A549 treated with Mapracorat at 1 μM for 4 hours (cell line): ENCODE data around the gene POLR2E. TPM values are rescaled to one million over a fixed set of nuclear protein-coding genes. Genes with fewer than 3 reads are reported as not detected.

Source experiments
- total RNA-seq: library from RNA; stranded (reverse); fragments of 200-300 nt; extraction: Qiagen RNA extraction; gene quantifications from 5 replicates; pipeline ENCODE4 v1.2.3, GENCODE V29; 2022

Gene POLR2E
- 206 to 247 TPM (median 231 TPM) in 5 replicates for total RNA-seq

DNA sequence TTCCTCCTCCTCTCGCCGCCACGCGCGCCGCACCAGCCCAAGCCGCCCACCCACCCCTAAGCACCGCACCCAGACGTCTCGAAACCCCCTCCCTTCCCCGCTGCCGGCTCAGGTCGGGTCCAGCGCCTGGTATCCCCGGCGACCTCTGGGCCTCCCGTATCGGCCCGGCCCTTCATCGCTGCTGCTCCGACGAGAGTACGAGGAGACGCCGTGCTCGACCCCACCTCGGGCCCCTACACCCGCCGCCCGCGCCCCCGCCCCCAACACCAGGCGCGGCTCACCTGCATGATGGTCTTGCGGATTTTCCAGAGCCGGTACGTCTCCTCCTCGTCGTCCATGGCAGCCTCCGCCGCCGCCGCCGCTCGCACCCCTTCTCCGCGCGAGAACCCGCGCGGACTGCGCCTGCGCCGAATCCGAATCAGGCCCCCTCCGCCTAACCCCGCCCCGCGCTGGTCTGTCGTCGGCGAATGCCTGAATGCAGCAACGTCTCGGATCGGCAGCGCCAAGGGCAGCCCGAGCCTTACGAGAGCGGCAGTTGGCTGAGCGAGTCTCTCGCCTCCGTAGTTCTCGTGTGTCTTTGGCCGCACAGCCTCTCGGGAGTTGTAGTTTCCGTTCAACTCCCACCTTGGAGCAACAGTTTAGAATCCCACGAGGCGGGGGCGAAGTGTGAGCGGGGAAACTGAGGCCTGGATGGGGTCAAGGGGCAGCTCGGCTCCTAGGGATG, at the start of gene POLR2E:
TSS of gene POLR2E (minus strand) at position 398 of the 724 bp plus-strand sequence. CDS start at position 338, 60 bp downstream.

GRCh38 chr19:1103708-1104310, 8.6 kb upstream of the POLR2E start, which contains the start of gene GPX4:
GPX4 (plus strand) TSS chr19:1103994; CDS start chr19:1104044, 50 bp downstream.

DNA sequence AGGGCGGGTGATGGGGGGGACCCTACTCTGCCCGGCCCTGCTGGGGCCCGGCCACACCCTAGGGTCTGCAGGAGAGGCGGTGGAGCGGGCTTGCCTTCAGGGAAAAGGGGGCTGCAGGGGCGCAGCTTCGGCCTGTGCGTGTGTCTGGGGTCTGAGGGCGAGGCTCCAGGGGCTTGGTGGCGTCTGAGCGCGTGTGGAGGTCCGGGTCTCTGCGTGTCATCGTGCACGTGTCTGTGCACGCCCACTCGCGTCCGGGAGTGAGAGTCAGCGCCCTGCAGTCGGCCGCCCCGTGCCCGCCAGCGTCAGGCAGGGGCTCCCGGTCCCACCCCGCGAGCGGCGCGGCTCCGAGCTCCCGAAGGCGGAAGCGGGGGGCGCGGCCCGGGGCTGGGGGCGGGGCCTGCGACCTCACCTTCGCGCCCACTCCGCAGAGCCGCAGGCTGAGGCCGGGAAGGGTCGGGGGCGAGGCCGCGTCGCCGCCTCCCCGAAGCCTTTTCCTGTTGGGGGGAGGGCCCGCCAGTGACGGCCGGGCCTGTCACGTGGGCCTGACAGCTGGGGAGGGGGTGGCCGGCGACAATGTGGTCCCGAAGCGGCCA, 28.3 kb downstream of the POLR2E start, which contains the start of gene ARHGAP45:
TSS of gene ARHGAP45 (plus strand) at position 420 of the 593 bp plus-strand sequence. CDS start 239 bp downstream, outside the sequence.

DNA sequence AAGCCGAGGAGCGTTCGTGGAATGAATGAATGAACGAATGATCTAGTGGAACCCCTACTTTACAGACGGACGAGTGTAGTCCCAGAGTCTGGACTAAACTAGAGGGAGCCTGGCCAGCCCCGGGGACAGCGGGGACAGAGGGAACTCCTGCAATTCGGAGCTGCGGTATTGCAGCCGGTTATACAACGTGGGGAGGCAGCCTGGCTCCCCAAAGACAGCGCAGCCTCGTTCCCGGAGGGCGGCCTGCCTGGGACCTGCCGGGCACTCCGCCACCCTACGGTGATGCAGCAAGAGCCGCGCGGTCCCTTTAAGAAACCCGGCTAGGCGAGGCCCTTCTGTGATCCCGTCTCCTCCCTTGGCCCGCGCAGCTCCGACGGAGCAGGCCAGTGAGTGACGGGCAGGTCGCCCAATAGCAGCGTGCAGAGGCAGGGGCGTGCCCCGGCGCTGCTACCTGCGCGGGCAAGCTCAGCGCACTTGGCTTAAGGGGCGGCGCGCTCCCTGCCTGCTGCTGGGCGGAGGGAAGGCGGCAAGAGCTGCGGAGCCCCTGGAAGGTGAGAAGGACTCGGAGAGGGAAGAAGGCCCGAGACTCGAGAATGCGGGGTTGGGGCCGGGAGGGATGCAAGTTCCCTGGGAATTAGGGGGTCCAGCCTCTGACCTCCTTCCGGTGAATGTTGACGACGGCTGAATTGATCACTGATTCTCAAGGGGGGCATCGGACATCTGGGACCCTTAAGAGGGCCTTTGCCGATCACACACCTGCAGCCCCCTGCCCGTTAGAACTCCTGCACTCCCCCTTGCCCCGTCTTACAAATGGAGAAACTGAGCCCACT, 55.3 kb downstream of the POLR2E start, which contains the start of gene ABCA7:
TSS of gene ABCA7 (plus strand) at position 462 of the 830 bp plus-strand sequence. CDS start 1,255 bp downstream, outside the sequence.

Other genes starting within 250 kb of the POLR2E start
- gene ELANE, start 243.1 kb downstream of the POLR2E start, total RNA-seq: not detected in 5 replicates
- 10.4 to 27.5 TPM (median 22.2 TPM) in 5 replicates for gene CFD, start 235.7 kb downstream of the POLR2E start, total RNA-seq
- 11.6 to 25.0 TPM (median 22.0 TPM) in 5 replicates for gene MED16, start 202.2 kb downstream of the POLR2E start, total RNA-seq
- gene RNU6-9, start 201.9 kb downstream of the POLR2E start, total RNA-seq: not detected in 5 replicates
- gene R3HDM4, start 182.2 kb downstream of the POLR2E start, total RNA-seq: 25.9 to 43.5 TPM (median 37.1 TPM) in 5 replicates
- 0.31 to 0.65 TPM (median 0.54 TPM) in 4 of 5 replicates, not detected in the other for gene KISS1R, start 178.0 kb downstream of the POLR2E start, total RNA-seq
- 3.2 to 5.3 TPM (median 5.3 TPM) in 5 replicates for gene ARID3A, start 169.3 kb downstream of the POLR2E start, total RNA-seq
- gene WDR18, start 111.0 kb downstream of the POLR2E start, total RNA-seq: 40.8 to 72.1 TPM (median 67.5 TPM) in 5 replicates
- 1.8 to 5.0 TPM (median 2.5 TPM) in 5 replicates for gene GRIN3B, start 95.0 kb downstream of the POLR2E start, total RNA-seq
- gene TMEM259, start 74.3 kb downstream of the POLR2E start, total RNA-seq: 71.4 to 134 TPM (median 123 TPM) in 5 replicates
- not detected in 5 replicates for gene RNU6-2, start 73.9 kb downstream of the POLR2E start, total RNA-seq
- gene CNN2, start 68.8 kb downstream of the POLR2E start, total RNA-seq: 66.3 to 85.2 TPM (median 76.4 TPM) in 5 replicates
- 8.7 to 16.2 TPM (median 12.6 TPM) in 5 replicates for gene ABCA7, start 55.3 kb downstream of the POLR2E start, total RNA-seq
- 1.9 to 4.3 TPM (median 4.1 TPM) in 5 replicates for gene ARHGAP45, start 28.2 kb downstream of the POLR2E start, total RNA-seq
- gene GPX4, start 8.6 kb upstream of the POLR2E start, total RNA-seq: 425 to 512 TPM (median 484 TPM) in 5 replicates
- 23.2 to 39.6 TPM (median 36.2 TPM) in 5 replicates for gene SBNO2, start 78.9 kb upstream of the POLR2E start, total RNA-seq
- 31.4 to 37.3 TPM (median 35.9 TPM) in 5 replicates for gene STK11, start 110.4 kb upstream of the POLR2E start, total RNA-seq
- 2.2 to 4.6 TPM (median 4.4 TPM) in 5 replicates for gene CBARP, start 142.6 kb upstream of the POLR2E start, total RNA-seq
- gene ATP5F1D, start 146.4 kb upstream of the POLR2E start, total RNA-seq: 76.6 to 174 TPM (median 172 TPM) in 5 replicates
- 42.8 to 54.2 TPM (median 50.7 TPM) in 5 replicates for gene MIDN, start 153.2 kb upstream of the POLR2E start, total RNA-seq
- gene CIRBP, start 174.0 kb upstream of the POLR2E start, total RNA-seq: 94.0 to 177 TPM (median 104 TPM) in 5 replicates
- 43.0 to 92.1 TPM (median 78.4 TPM) in 5 replicates for gene FAM174C, start 180.2 kb upstream of the POLR2E start, total RNA-seq
- gene EFNA2, start 190.5 kb upstream of the POLR2E start, total RNA-seq: 1.5 to 2.4 TPM (median 1.7 TPM) in 5 replicates